HL-60/S4 (cell line): Measurements from ENCODE around the gene ZNF625.
"Not testable (repeated sequence)": the region's sequence is repeated elsewhere in the genome, so short reads cannot be mapped to it uniquely, and the experiment has no call there.

Experiments used
- in situ Hi-C: fragments of 300-500 bp; cut with MboI; formaldehyde crosslinking; loops from 2 replicates; pipeline ENCODE4 v1.14.3; 2022; ENCODE audit warnings: low sequenced_read_pairs

ZNF625 gene

GRCh38 chr19:12139269-12139668 lies 17.3 kb downstream of the ZNF625 start:
- in situ Hi-C loops: no loop called here

- in situ Hi-C loops: no loop called here
Observed at GRCh38 chr19:12137221-12137940, 19.2 kb downstream of the ZNF625 start.

- in situ Hi-C loops: no loop called here
Observed at GRCh38 chr19:12133069-12133468, 23.5 kb downstream of the ZNF625 start.

- in situ Hi-C loops: no loop called here
Observed at GRCh38 chr19:12126707-12127106, 29.8 kb downstream of the ZNF625 start.

- in situ Hi-C loops: no loop called here
Observed at GRCh38 chr19:12117201-12117970, 39.1 kb downstream of the ZNF625 start.

GRCh38 chr19:12113121-12113520 lies 43.4 kb downstream of the ZNF625 start:
- in situ Hi-C loops: no loop called here

GRCh38 chr19:12112701-12113100 lies 43.8 kb downstream of the ZNF625 start:
- in situ Hi-C loops: no loop called here

- in situ Hi-C loops: no loop called here
Observed at GRCh38 chr19:12111943-12112637, 44.4 kb downstream of the ZNF625 start.

GRCh38 chr19:12111176-12111575 lies 45.4 kb downstream of the ZNF625 start:
- in situ Hi-C loops: no loop called here

GRCh38 chr19:12103909-12104308 lies 52.6 kb downstream of the ZNF625 start:
- in situ Hi-C loops: not testable (repeated sequence)

GRCh38 chr19:12098040-12098439 lies 58.5 kb downstream of the ZNF625 start:
- in situ Hi-C loops: no loop called here

GRCh38 chr19:12095111-12095790 lies 61.3 kb downstream of the ZNF625 start:
- in situ Hi-C loops: no loop called here
